Effector CD4-positive, alpha-beta T cell (primary cell): ENCODE results near the gene FHIT.

Experiments used
- DNase-seq: peaks from one replicate; pipeline ENCODE4 v3.0.0-alpha.2; 2020

The FHIT gene

DNA sequence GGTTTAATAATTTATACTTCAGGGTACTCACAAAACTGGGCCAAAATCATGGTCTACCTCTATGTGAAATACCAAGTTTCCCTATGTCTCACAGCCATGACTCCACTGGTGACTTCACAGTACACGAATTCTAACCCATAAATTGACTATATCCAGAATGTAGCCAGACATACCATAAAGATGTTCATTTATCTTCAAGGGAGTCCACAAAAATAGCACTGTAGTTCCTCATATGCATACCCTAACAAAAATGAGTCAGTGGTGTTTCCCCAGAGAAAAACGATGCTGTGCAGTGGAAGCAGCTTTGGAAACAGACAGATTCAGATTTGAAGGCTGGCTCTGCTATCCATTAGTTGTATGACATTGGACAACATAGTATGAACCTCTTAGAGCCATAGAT, 438.8 kb downstream of the FHIT start:
- DNase-seq: no peak

DNA sequence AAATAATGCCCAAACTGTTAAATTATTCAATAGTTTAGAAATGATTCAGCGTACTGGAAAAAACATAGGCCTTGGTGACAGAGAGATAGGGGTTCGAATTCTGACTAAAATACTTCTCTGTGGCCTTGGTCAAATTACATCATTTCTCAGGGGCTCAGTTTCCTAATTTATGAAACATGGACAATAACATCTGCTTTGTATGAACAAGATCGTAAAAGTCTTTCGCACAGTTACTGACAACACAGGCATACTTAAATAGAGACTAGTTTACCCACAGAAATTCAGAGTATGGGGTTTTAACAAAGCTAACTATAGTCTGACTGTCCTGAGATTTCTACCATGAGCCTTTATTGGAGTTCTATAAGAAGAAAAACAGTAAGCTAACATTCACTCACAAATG, 440.4 kb downstream of the FHIT start:
- DNase-seq: no peak

DNA sequence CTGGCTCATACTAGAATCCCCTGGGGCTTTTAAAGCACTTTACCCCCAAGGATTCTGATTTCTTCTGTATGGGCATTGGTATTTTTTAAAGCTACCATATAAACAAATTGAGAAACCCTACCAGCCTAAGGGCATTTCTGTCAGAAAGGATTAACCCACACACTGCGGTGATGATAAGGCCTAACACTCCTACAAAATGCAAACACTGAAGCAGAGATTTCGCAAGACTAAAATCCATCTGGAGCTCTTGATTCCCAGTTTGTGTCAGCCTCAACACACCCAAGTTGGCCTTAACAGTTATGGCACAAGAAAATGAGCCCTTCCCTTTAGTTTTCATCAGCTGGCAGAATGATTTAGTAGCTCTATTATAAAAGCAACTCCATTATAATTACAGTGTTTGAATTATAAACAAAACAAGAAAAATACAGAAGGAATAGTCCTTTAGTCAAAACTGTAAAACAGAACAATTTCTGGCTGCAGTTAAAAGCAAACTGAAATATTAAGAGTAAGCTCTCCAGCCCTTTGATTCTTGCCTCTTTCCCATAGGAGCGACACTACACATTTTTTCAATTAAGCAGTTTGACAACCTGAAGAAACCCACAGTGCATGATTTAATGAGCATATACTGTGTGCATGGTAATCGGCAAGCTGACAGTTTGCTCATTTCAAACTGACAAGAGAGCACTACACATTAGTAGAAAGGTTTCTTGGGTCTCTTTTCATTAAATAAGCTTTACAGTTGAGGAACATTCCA, 441.2 kb downstream of the FHIT start:
- DNase-seq: no peak

DNA sequence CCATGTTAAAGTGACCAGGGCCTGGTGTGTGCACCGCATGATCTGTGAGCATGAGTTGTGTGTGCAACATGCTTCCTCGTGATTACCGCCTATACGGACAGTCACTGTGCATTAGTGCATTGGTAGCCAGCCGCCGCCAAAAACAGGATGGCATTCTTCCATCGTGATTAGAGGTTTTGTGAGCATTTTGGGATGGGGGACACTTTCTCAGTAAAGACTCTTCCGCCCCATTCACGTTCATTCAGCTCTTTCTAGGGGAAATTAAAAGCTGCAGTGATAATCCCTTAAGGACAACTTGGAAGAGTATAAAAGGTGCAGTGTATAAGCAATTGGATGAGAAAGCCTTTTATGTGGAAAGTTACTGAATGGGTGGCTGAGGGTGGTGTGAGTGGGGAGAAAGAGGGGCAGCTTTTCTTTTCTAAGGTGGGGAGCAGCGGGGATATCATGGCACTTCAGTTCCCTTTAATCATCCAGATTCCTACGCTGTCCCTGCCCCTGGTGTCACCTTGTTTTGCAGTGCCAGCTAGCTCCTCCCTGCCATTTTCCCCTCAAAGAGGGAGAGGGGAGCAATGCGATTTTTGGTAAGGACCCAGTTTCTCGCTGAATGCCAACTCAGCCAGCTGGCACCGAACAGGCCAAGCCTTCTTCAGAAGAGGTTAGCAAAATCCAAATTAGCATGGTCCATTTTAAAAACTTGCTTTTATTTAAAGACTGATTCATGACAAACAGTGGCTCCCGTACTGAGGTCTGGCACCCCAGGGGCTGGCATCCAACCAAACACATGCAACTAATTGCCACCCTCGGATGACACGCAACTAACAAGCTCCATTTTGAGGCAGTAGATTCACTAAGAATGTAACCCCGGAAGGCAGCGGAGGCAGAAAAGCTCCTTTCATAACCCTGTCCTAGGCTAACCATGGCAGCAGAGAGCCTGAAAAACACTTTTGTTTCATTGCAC, 447.8 kb downstream of the FHIT start:
- no peak for DNase-seq

DNA sequence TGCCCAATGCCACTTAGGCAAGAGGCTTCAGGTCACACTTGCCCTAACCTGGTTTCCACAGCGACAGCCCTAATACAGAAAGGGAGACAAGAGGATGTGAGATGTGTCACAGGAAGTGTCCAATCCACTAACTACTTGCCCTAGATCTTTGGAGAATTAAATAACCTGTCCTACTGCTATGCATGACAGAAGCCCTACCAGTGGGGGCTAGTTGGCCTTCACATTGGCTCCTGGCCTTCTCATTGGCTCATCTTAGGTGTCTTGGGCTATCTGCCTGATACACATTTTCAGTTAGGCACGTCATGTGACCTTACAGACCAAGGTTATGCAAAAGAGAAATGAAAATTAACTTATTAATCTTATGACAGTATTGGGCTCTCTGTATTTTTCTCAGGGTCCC, 449.9 kb downstream of the FHIT start:
- DNase-seq: no peak

DNA sequence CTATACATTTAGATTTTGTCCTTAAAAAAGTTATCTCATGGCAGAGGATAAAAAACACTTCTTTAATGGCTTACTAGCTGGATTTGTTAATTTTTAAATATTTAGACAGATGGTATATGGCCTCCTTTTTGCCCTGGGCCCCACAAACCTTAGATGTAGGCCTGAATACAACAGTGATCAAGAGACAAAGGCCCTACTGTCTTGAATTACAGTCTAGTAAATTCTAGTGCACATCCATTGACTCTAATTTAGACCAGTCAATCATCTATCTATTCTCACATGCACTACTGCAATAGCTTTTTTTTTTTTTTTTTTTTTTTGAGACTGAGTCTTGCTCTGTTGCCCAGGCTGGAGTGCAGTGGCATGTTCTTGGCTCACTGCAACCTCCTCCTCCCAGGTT, 452.8 kb downstream of the FHIT start:
- DNase-seq: no peak

DNA sequence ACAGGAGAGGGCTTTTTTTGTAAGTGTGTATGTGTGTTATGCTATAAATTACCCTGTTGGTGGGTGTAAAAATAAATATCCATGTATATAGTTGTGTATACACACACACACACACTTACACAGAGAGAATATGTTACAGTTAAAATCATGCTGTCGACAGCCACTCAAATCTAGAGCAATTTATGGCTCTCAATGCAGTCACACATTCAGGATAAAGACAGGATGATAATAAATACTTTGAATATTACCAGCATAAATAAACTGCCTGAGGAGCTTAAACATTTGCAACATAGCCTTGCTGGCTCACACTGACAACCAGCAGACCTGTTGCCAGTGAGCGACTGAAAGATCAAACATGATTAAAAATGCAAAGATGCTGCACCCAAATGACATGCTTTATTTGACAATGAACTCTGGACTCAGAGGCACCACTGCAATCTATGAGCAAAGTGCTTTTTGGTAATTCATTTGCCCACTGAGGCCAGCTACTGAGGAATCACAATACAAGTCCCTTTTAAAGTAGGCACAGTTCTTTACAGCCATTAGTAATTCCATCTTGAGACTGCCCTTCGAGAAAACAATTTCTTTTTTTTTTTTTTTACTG, 458.9 kb downstream of the FHIT start:
- no peak for DNase-seq

DNA sequence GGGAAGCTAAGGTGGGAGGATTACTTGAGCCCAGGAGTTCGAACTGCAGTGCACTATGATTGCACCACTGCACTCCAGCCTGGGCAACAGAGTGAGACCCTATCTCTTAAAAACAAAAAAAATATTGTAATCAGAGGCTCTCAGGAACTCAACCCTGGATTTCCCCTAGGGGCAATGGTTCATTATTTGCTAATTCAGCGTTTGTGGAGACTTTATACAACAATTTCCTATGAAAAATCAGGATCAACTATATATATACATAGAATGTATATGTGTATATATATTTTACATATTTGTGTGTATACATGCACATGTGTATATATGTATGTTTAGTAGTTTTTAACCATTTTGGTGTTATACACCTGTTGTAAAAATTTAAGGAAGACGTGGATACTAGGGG, 463.1 kb downstream of the FHIT start:
- no peak for DNase-seq

DNA sequence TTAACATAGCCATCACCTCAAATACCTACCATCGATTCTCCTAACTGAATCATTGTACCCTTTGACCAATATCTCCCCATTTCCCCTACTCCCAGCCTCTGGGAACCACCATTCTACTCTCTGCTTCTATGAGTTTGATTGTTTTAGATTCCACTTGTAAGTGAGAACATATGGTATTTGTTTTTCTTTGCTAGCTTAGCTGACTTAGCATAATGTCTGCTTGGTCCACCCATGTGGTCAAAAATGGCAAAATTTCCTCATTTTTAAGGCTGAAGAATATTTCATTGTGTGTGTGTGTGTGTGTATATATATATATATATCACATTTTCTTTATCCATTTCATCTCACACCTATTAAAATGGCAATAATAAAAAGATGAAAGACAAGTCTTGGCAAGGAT, 469.3 kb downstream of the FHIT start:
- no peak for DNase-seq

DNA sequence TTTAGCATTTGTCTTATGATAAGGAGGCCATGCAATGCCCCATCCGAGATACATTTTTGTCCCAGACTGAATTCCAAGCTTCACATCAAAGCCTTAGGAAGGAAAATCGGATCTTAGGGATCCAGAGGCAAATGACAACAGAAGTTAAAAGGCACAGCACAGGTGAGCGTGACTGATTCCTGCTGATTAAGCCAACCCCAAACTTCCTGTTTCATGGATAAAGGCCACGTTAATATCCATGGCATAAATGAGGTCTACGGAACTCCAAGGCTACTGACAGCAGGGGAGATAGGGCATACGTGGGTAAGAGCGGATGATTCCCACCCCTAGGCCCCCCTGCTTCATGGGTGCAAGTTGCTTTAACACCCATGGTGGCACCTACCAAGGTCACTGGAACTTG, 471.6 kb downstream of the FHIT start:
- DNase-seq: no peak

DNA sequence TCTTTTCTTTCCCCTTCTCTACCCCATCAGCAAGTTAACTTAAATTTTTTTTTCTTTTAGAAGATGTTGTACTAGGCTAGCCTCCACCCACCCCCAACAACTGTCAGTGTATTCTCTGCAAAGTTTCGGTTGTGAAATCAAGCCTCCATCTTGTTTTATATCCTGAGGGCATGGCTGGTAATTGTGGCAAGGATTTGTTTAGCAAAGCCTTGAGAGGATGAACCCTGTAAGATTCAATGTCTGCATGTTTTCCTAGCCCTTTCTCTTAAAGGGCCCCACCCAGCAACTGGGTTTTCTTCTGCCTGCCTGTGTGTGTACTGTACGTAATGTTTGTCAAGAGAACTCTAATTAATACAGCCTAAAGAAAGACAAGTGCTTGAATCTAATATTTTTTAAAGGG, 475.3 kb downstream of the FHIT start:
- DNase-seq: no peak

DNA sequence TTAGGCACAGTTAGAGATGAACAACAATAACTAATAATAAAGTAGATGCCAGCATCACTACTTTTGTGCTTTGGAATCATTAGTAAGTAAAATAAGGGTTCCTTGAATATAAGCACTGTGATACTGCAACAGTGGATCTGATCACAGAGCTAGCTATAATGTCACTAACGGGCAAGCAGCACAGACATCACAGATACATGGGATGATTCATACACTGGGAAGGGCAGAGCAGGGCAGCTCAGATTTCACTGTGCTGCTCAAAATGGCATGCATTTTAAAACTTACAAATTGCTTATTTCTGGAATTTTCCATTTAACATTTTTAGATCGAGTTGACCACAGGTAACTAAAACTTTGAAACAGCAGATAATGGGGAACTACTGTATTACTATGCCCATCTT, 476.6 kb downstream of the FHIT start:
- no peak for DNase-seq

DNA sequence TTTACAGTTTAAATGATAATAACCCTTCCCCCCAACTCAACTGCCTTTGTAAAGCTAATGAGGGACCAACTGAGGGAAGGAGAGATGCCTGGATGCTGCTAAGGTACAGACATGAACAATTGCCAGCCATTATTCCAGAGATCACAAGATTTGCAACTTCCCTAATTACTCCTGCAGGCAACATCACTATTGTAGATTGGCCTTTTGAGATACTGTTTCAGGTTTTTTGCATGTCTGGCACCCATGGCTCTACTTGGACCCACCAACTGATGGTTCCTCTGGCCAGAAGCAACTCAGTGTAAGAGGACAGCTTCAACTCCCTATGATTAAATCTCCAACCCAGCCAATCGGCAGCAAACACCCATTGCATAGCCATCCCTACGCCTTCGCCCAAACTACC, 478.7 kb downstream of the FHIT start:
- no peak for DNase-seq

DNA sequence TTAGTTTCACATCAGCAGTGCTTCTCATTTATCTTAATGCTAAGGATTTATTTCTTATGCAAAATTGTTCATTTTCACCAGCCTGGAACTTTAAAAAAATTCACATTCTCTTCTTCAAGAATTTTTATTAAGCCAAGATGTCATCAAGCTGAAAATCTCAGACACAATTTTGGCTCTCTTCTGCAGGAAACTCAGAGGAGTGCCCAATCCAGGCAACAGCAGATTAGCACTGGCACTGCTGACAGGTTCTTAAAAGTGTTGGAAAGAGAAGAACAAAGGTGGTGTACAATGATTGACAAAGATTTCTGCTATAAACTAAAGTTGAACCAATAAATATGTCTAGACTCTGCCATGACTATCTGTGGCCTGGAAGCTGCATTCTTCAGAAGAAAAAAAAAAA, 479.5 kb downstream of the FHIT start:
- DNase-seq: no peak

DNA sequence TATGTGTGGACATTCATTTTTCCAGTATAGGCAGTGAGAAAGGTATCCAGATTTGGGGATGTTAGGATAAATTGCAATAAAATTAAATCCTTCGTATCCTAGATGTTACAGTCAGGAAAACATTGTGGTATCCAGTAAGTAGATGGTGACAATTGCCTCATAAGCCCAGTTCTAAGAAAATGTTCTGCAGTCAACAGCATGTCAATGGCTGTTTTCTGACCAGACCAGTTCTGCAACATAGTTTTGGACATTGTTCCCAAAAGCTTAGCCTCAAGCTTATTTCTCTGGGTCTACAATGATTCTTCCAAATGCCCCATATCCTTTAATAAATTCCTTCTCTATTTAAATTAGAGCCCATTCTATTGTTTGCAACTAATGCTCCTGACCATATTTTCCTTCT, 480.7 kb downstream of the FHIT start:
- no peak for DNase-seq

DNA sequence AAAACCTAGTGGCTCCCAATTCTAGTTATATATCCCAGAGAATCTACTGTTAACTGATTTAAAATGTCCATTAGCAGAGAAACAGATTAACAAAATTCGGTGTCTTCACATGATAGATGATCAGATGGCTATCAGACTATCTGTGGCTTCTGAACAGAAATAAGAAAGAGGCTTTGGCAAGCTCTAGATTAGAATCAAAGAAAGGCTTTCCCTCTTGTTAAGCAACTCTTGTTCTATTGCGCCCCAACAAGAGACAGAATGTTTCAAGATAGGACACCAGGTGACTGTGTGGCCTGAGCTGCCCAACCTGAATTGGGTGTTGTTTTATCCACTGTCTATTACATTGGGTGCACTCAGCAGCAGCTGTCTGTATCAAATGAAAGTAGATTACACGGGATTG, 483.7 kb downstream of the FHIT start:
- DNase-seq: no peak

DNA sequence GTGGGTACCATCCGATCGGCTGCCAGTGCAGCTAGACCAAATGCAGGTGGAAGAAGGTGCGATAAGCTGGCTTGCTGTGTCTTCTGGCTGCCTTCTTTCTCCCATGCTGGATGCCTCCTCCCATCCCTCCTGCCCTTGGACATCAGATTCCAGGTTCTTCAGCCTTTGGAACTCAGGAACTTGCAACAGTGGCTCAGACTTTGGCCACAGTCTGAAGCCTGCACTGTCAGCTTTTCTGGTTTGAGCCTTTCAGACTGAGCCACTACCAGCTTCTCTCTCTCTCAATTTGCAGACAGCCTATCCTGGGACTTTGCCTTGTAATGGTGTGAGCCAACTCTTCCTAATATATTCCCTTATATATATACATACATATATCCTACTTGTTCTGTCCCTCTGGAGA, 485.5 kb downstream of the FHIT start:
- DNase-seq: no peak

DNA sequence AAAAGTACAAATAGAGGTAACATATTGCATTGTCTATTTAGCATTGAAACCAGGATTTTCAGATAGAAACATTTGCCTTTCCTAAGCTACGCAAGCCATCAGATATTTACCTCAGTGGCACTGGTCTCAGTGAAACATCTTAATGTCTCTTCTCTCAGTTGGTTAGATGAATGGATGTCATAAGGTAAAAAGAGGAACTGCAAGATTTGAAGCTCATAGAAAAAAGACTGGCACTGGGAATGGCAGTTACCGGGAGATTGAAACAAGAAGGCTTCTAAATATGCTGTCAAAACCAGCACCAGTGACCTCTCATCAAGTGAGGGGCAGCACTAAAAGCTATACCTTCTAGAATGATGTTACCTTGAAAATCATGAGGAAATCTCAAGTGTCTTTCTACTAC, 486.4 kb downstream of the FHIT start:
- DNase-seq: no peak

DNA sequence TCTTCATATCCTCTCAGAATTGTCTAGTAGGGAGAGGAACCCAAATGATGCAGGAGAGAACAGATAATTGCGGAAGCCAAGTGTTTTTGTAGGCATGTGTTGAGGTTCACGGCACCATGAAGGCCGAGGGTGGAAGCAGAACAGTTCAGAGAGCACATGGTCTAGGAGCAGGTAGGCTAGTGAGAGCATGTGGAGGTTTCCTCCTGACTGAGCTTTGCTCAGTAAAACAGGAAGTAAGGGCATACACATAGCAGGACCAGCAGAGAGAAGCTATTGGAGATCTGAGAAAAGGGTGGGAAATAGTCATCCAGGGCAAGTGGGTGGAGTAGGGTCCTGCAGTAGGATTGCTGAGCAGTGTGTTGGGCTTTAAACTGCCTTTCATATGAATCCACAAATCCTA, 491.1 kb downstream of the FHIT start:
- DNase-seq: no peak

DNA sequence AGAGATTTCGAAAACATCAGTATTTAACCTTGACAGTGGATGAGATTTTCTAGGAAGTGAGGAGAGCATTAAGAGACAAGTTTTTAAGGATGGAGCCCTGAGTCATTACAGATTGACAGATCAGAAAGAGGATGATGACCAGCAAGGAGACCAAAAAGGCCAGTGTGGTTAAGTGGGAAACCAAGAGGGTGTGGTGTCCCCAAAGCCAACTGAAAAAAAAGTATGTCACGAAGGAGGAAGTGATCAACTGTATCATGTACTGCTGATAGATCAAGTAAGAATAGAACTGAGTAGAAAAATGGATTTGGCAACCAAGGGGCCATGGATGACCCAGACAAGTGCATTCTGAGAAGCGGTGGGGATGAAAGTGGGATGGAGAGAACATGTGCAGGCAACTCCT, 491.8 kb downstream of the FHIT start:
- no peak for DNase-seq

DNA sequence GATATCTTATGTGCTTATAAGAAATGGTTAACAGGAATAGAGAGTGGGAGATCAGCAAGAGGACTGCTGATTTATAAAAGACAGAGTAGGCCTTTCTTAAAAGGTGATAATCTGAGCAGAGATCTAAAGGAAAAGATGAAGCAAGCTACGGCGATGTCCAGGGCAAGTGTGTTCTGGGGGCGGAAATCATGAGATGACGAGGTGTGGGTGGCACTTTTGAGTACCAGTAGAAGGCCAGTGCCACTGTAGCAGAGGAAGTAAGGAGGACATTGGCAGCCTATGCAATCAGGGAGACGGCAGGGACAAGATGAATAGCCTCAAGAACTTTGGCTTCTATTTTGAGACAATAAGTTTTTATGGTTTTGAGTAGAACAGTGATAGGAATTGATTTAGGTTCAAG, 492.4 kb downstream of the FHIT start:
- no peak for DNase-seq

DNA sequence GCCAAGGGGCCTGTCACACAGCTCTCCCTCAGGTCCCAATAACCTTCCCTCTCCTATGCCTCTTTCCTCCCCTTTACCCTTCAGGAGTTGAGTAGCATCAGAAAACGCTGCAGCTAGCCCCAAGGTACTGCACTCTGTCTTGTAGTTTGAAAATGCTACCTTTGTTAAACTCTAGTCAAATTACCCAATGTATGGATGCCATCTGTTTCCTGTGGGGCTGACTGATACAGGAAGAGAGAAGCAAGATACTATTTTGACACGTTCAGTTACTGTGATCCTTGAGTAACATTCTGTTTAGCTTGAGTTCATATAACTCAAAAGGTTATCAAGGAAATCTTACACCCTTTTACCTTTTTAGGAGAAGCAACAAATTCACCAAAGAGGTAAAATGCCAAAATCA, 493.1 kb downstream of the FHIT start:
- DNase-seq: no peak

DNA sequence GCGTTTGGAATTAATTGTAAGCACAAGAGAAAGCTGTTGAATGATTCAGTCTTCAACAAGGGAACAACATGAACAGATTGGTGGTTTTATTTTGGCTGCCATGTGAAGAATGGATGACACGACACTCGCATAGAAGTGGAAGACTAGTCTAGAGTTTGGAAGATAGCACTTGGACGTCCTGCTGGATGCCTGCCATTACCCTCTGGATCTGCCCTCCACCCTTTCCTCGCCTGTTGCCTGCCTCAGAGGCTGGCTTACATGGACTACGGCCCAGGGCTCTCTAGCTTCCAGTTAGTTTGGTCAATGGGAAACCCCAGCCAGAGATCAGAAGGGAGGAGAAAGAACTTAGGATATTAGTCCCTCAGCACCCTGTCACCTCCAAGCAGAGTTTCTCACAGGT, 493.5 kb downstream of the FHIT start:
- DNase-seq: no peak
